H9 (cell line): ENCODE results near the gene SLC39A7. TPM values are rescaled to one million over a fixed set of nuclear protein-coding genes. Genes with fewer than 3 reads are reported as not detected.

ENCODE experiments used
- DNase-seq: peaks from one replicate; pipeline ENCODE4 v3.0.0-alpha.2; 2017
- H2AFZ ChIP-seq: one replicate; pipeline ENCODE4 v1.6.1; 2013; ENCODE audit warnings: mild to moderate bottlenecking, low read length, control low read depth, moderate library complexity
- H2AK5ac ChIP-seq: 2 replicates; pipeline ENCODE4 v1.6.1; 2013; ENCODE audit warnings: low read length, control low read depth, mixed read lengths; ENCODE audit not compliant: insufficient read length
- H2BK120ac ChIP-seq: one replicate; pipeline ENCODE4 v1.6.1; 2013; ENCODE audit warnings: low read depth, mild to moderate bottlenecking, low read length, control low read depth, inconsistent platforms; ENCODE audit not compliant: poor library complexity, severe bottlenecking
- H2BK12ac ChIP-seq: 2 replicates; pipeline ENCODE4 v1.6.1; 2013; ENCODE audit warnings: low read length, control low read depth, mixed read lengths, low read depth; ENCODE audit not compliant: insufficient read length
- H2BK15ac ChIP-seq: 2 replicates; pipeline ENCODE4 v1.6.1; 2013; ENCODE audit warnings: low read depth, low read length, control low read depth
- H2BK20ac ChIP-seq: one replicate; pipeline ENCODE4 v1.6.1; 2013; ENCODE audit warnings: low read depth, mild to moderate bottlenecking, low read length, control low read depth, inconsistent platforms; ENCODE audit not compliant: poor library complexity, severe bottlenecking
- H2BK5ac ChIP-seq: 2 replicates; pipeline ENCODE4 v1.6.1; 2013; ENCODE audit warnings: low read length, control low read depth, mixed read lengths; ENCODE audit not compliant: insufficient read length
- H3K14ac ChIP-seq: 2 replicates; pipeline ENCODE4 v1.6.1; 2013; ENCODE audit warnings: low read length, control low read depth; ENCODE audit not compliant: insufficient read depth
- H3K18ac ChIP-seq: 2 replicates; pipeline ENCODE4 v1.6.1; 2013; ENCODE audit warnings: low read depth, mild to moderate bottlenecking, mixed read lengths, low read length, control low read depth; ENCODE audit not compliant: insufficient read length
- H3K23ac ChIP-seq: 2 replicates; pipeline ENCODE4 v1.6.1; 2013; ENCODE audit warnings: low read length, control low read depth, mixed read lengths, low read depth; ENCODE audit not compliant: insufficient read length
- H3K23me2 ChIP-seq: 2 replicates; pipeline ENCODE4 v1.6.1; 2013; ENCODE audit warnings: low read depth, mild to moderate bottlenecking, mixed read lengths, low read length, control low read depth; ENCODE audit not compliant: insufficient read length, poor library complexity, severe bottlenecking
- H3K27ac ChIP-seq: 2 replicates; pipeline ENCODE4 v1.5.1; 2013; ENCODE audit warnings: low read length, control low read depth, mixed read lengths, low read depth; ENCODE audit not compliant: insufficient read length
- H3K27me3 ChIP-seq: 2 replicates; pipeline ENCODE4 v1.6.1; 2013; ENCODE audit warnings: low read length, control low read depth, inconsistent platforms; ENCODE audit not compliant: insufficient read depth
- H3K4ac ChIP-seq: 2 replicates; pipeline ENCODE4 v1.6.1; 2013; ENCODE audit warnings: low read depth, mild to moderate bottlenecking, control low read depth, inconsistent platforms, low read length, moderate library complexity
- H3K4me1 ChIP-seq: 2 replicates; pipeline ENCODE4 v1.6.1; 2013; ENCODE audit warnings: low read length, control low read depth, inconsistent platforms; ENCODE audit not compliant: insufficient read depth
- H3K4me2 ChIP-seq: 2 replicates; pipeline ENCODE4 v1.6.1; 2013; ENCODE audit warnings: low read length, control low read depth, mixed read lengths; ENCODE audit not compliant: insufficient read length, insufficient read depth
- H3K56ac ChIP-seq: 2 replicates; pipeline ENCODE4 v1.6.1; 2013; ENCODE audit warnings: low read depth, mild to moderate bottlenecking, mixed read lengths, low read length, control low read depth; ENCODE audit not compliant: insufficient read length
- H3K79me1 ChIP-seq: 2 replicates; pipeline ENCODE4 v1.6.1; 2013; ENCODE audit warnings: low read depth, mild to moderate bottlenecking, moderate library complexity, low read length, control low read depth, inconsistent platforms; ENCODE audit not compliant: insufficient read depth, poor library complexity, severe bottlenecking
- H3K79me2 ChIP-seq: 2 replicates; pipeline ENCODE4 v1.6.1; 2013; ENCODE audit warnings: low read length, control low read depth, inconsistent platforms; ENCODE audit not compliant: insufficient read depth
- H3K9ac ChIP-seq: 2 replicates; pipeline ENCODE4 v1.6.1; 2013; ENCODE audit warnings: low read length, control low read depth, mixed read lengths; ENCODE audit not compliant: insufficient read length; ENCODE audit errors: extremely low read depth
- H3K9me3 ChIP-seq: one replicate; pipeline ENCODE4 v1.6.1; 2013; ENCODE audit warnings: low read depth, low read length, inconsistent platforms; ENCODE audit not compliant: control insufficient read depth
- H3T11ph ChIP-seq: one replicate; pipeline ENCODE4 v1.6.1; 2013; ENCODE audit warnings: mild to moderate bottlenecking, low read length, control low read depth, inconsistent platforms
- H4K20me1 ChIP-seq: one replicate; pipeline ENCODE4 v1.6.1; 2013; ENCODE audit not compliant: control insufficient read depth, insufficient read length, insufficient read depth
- H4K5ac ChIP-seq: 2 replicates; pipeline ENCODE4 v1.6.1; 2013; ENCODE audit warnings: low read depth, mild to moderate bottlenecking, mixed read lengths, low read length, control low read depth; ENCODE audit not compliant: insufficient read length
- H4K8ac ChIP-seq: replicated peaks from 2 replicates; pipeline ENCODE4 v1.6.1; 2013; ENCODE audit warnings: low read length, control low read depth, mixed read lengths, low read depth; ENCODE audit not compliant: insufficient read length
- H4K91ac ChIP-seq: 2 replicates; pipeline ENCODE4 v1.6.1; 2013; ENCODE audit warnings: low read depth, mild to moderate bottlenecking, moderate library complexity, mixed read lengths, low read length, control low read depth; ENCODE audit not compliant: insufficient read length
- H3K27ac Mint-ChIP-seq, 3 experiments: 2 replicates in 2 of 3; 3 replicates in 1 of 3; pipeline ENCODE4 v1.8.0; 2020 to 2021; ENCODE audit warnings: mixed read lengths in 3 of 3, mild to moderate bottlenecking in 1 of 3, moderate library complexity in 1 of 3
- H3K27me3 Mint-ChIP-seq: 2 replicates; pipeline ENCODE4 v1.8.0; 2021; ENCODE audit warnings: low read depth, mild to moderate bottlenecking, moderate library complexity, mixed read lengths
- H3K36me3 Mint-ChIP-seq, 3 experiments: 2 replicates in 2 of 3; 3 replicates in 1 of 3; pipeline ENCODE4 v1.8.0; 2020 to 2021; ENCODE audit warnings: low read depth in 3 of 3, mixed read lengths in 3 of 3; ENCODE audit not compliant: insufficient read depth in 1 of 3
- H3K4me1 Mint-ChIP-seq, 2 experiments: 2 replicates each; pipeline ENCODE4 v1.8.0; 2020; ENCODE audit warnings: mixed read lengths in 2 of 2
- H3K4me3 Mint-ChIP-seq, 2 experiments: 2 replicates in 1 of 2; 3 replicates in 1 of 2; pipeline ENCODE4 v1.8.0; 2020 to 2021; ENCODE audit warnings: mild to moderate bottlenecking in 2 of 2, mixed read lengths in 2 of 2, moderate library complexity in 1 of 2
- H3K9me3 Mint-ChIP-seq, 2 experiments: 2 replicates in 1 of 2; 3 replicates in 1 of 2; pipeline ENCODE4 v1.8.0; 2020; ENCODE audit warnings: mild to moderate bottlenecking in 2 of 2, mixed read lengths in 2 of 2, moderate library complexity in 1 of 2
- WGBS: extraction: QIAGEN DNeasy Blood & Tissue Kit; methylation state at CpG from one replicate; pipeline ENCODE4 v1.1.7; 2013; ENCODE audit warnings: missing lambda C conversion rate, low lambda C conversion rate, mixed read lengths; ENCODE audit not compliant: insufficient read length; ENCODE audit errors: extremely low coverage; 5-methylcytosine and 5-hydroxymethylcytosine counted together
- total RNA-seq: library from RNA; stranded (reverse); gene quantifications from 2 replicates; pipeline ENCODE4 v1.2.1, GENCODE V29; 2021
- TF ChIP-seq, protein P1 (sequence below): fragments of 200-600 bp; sonication (generic); conservative IDR thresholded peaks from 3 replicates; pipeline ENCODE4 v1.8.0; 2021; ENCODE audit warnings: antibody characterized with exemption, mild to moderate bottlenecking

Gene SLC39A7
- total RNA-seq, 1 experiment from 2014 or later, result 107 TPM

DNA sequence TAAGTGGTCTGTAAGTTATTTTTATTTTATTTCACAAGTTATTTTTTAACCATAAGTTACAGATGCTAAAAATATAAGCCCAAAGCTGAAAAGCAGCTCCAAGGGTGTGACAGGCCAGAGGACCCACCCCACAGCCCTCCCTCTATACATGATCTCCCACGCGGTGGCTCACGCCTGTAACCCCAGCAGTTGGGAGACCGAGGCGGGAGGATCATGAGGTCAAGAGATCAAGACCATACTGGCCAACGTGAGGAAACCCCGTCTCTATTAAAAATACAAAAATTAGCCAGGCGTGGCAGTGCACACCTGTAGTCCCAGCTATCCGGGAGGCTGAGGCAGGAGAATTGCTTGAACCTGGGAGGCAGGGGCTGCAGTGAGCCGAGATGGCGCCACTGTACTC is 40.6 kb upstream of the SLC39A7 start:
- H3K23me2 ChIP-seq, result peaks cover 5% of the 10 kb centered on the region
- H2BK20ac ChIP-seq, result no peak overlapping the region
- no peak overlapping the region for H4K8ac ChIP-seq
- H2BK12ac ChIP-seq, result no peak overlapping the region
- no CpG with 5 or more reads among the region's 11 CpGs for whole genome bisulfite sequencing
- H3K56ac ChIP-seq, result no peak overlapping the region
- H3K4me3 Mint-ChIP-seq, result peak overlapping the region in 1 of 2 experiments; percentile 1; a peak in 1 of 5 replicates
- H3T11ph ChIP-seq, result no peak overlapping the region
- H3K14ac ChIP-seq, result no peak overlapping the region
- no peak overlapping the region for H3K4ac ChIP-seq
- H2BK15ac ChIP-seq, result no peak overlapping the region
- no peaks in the 10 kb centered on the region for H4K20me1 ChIP-seq
- DNase-seq, result peak; percentile 17
- H3K4me2 ChIP-seq, result no peak overlapping the region
- H3K4me1 ChIP-seq, result no peaks in the 10 kb centered on the region; the same call in 1 of the 2 replicates
- H2BK120ac ChIP-seq, result no peak overlapping the region
- H3K36me3 Mint-ChIP-seq, result no peaks in the 10 kb centered on the region
- no peak overlapping the region for H3K9ac ChIP-seq
- H3K9me3 ChIP-seq, result no peaks in the 10 kb centered on the region
- no peak overlapping the region; a peak in 1 of 7 replicates for H3K27ac Mint-ChIP-seq
- H3K4me1 Mint-ChIP-seq, result peaks cover 23 to 30% of the 10 kb centered on the region in 2 experiments
- H3K9me3 Mint-ChIP-seq, result no peaks in the 10 kb centered on the region
- no peak overlapping the region for H3K18ac ChIP-seq
- no peaks in the 10 kb centered on the region for H3K79me1 ChIP-seq
- no peak overlapping the region for H2BK5ac ChIP-seq
- no peak overlapping the region for H2AK5ac ChIP-seq
- H3K27ac ChIP-seq, result no peak overlapping the region
- H2AFZ ChIP-seq, result no peak overlapping the region
- TF ChIP-seq, protein P1, sequence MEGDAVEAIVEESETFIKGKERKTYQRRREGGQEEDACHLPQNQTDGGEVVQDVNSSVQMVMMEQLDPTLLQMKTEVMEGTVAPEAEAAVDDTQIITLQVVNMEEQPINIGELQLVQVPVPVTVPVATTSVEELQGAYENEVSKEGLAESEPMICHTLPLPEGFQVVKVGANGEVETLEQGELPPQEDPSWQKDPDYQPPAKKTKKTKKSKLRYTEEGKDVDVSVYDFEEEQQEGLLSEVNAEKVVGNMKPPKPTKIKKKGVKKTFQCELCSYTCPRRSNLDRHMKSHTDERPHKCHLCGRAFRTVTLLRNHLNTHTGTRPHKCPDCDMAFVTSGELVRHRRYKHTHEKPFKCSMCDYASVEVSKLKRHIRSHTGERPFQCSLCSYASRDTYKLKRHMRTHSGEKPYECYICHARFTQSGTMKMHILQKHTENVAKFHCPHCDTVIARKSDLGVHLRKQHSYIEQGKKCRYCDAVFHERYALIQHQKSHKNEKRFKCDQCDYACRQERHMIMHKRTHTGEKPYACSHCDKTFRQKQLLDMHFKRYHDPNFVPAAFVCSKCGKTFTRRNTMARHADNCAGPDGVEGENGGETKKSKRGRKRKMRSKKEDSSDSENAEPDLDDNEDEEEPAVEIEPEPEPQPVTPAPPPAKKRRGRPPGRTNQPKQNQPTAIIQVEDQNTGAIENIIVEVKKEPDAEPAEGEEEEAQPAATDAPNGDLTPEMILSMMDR, result no peak
- H4K91ac ChIP-seq, result no peak overlapping the region
- no peak overlapping the region for H4K5ac ChIP-seq
- H3K79me2 ChIP-seq, result no peaks in the 10 kb centered on the region
- peaks cover 29% of the 10 kb centered on the region for H3K27me3 Mint-ChIP-seq
- H3K23ac ChIP-seq, result no peak overlapping the region
- H3K27me3 ChIP-seq, result peaks cover 2% of the 10 kb centered on the region; the same call in 1 of the 2 replicates
